ENCODE data around the gene FAM153A.
"Not testable (repeated sequence)": the region's sequence is repeated elsewhere in the genome, so short reads cannot be mapped to it uniquely, and the experiment has no call there.

DNA sequence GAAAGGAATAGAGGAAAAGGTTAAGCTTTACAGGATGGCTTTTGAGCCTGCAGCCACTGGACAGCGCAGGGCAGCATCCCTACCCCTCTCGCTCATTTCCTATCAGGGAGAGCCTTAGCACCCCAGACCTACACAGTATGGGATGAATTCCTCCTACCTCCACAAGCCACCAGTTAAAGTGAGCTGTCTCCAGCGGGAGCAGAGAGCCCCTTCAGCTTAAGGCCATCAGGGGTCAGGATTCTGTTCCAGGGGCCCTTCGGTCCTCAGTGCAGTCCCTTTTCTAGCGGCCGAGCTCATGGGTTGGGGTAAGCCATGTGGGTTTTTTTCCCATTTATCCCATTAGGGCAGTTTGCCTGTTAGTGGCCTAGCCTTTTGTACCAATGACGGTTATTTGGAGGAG, 89.7 kb downstream of the FAM153A start:
- TF ChIP-seq, protein P1, sequence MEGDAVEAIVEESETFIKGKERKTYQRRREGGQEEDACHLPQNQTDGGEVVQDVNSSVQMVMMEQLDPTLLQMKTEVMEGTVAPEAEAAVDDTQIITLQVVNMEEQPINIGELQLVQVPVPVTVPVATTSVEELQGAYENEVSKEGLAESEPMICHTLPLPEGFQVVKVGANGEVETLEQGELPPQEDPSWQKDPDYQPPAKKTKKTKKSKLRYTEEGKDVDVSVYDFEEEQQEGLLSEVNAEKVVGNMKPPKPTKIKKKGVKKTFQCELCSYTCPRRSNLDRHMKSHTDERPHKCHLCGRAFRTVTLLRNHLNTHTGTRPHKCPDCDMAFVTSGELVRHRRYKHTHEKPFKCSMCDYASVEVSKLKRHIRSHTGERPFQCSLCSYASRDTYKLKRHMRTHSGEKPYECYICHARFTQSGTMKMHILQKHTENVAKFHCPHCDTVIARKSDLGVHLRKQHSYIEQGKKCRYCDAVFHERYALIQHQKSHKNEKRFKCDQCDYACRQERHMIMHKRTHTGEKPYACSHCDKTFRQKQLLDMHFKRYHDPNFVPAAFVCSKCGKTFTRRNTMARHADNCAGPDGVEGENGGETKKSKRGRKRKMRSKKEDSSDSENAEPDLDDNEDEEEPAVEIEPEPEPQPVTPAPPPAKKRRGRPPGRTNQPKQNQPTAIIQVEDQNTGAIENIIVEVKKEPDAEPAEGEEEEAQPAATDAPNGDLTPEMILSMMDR (IDR thresholded peaks at IDR 0.05), result not testable (repeated sequence)
- TF ChIP-seq POLR2A, EP300, POLR2AphosphoS5 (IDR thresholded peaks at IDR 0.05): not testable (repeated sequence)

Measured in sigmoid colon (tissue), 4 donors.